HuH-7.5 (cell line): ENCODE data around the gene CDH13.

ENCODE experiments used
- DNase-seq: peaks from one replicate; pipeline ENCODE4 v3.0.0; 2011; ENCODE audit warnings: low spot score

Gene CDH13

GRCh38 chr16:83513008-83513755, 886.4 kb downstream of the CDH13 start:
- no peak for DNase-seq

DNA sequence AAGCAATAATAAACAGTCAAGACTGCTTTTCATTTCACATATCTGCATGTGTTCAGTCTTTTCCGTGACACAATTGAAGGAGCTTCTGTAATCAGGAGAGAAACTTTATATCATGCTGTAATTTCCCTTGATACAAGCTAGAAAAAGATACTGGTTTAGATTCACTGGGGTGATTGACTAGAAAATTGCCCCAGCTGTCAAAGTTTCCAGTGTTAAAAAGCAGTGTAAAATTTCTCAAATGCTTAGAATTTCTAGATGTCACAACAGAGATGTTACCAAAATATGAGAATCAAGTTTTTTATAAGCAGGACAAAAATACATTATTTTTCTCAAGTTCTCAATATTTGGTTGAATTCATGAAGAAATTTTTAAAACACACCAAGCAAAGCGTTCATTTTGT, 888.6 kb downstream of the CDH13 start:
- DNase-seq, result no peak

- no peak for DNase-seq
Observed at GRCh38 chr16:83516931-83517330, 890.2 kb downstream of the CDH13 start.

- DNase-seq, result no peak
Observed at GRCh38 chr16:83517398-83517797, 890.6 kb downstream of the CDH13 start.

DNA sequence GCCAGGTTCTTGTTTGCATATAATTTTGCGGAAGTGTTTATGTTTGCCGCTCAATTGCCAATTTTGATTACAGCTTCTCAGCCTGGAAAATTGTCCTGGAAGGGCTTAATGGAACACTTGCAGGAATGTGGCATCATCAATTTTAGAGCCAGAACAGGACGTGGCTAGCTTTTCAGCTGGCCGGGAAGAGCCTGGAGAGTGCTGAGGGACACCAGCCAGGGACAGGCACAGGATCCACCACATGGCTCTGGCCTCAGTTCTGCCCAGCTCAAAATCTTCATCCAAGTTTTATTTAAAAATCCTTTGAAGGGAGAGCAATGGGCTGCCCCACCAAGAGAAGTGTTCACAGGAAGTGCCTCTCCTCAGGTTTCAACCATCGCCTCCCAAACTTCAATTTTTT, 893.8 kb downstream of the CDH13 start:
- no peak for DNase-seq

DNA sequence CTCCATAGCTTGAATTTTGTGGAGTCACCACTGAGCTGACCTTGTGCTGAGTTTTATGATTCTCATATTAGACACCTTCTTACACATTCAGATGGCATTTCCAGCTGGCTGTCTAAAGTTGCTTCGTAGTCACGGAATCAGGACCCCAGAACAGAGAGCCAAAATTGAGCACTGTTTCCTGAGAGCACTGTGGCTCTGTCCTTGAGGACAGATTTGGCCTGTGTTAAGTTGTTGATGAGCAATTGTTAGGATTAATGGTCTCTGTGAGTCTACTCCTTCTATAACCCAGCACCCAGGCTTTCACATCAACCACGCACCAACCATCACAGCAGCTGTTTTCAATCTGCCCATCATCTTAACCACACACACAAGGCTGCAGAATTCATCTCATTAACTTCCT, 903.5 kb downstream of the CDH13 start:
- DNase-seq, result no peak

- DNase-seq, result no peak
Observed at GRCh38 chr16:83532634-83533033, 905.9 kb downstream of the CDH13 start.

GRCh38 chr16:83533193-83533592, 906.4 kb downstream of the CDH13 start:
- DNase-seq, result no peak

DNA sequence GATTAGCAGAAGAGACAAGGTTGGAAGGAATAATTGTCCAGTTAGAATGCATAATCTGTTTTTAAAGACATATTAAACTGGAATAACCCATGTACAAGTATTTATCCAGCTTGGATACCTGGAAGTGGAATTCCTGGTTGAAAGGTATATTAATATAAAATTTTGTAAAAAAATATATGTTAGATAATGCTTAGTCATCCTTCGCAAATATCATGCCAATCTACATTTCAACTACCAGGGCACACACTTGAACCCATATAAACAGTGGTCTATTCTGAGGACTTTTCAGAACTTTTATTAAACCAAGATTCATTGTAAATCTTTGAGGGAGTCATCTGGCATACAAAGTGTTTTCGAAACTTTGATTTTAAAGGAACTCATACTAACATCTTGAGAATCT, 911.9 kb downstream of the CDH13 start:
- no peak for DNase-seq

GRCh38 chr16:83539736-83540490, 913.1 kb downstream of the CDH13 start:
- no peak for DNase-seq

- DNase-seq, result no peak
Observed at GRCh38 chr16:83541231-83541630, 914.5 kb downstream of the CDH13 start.

DNA sequence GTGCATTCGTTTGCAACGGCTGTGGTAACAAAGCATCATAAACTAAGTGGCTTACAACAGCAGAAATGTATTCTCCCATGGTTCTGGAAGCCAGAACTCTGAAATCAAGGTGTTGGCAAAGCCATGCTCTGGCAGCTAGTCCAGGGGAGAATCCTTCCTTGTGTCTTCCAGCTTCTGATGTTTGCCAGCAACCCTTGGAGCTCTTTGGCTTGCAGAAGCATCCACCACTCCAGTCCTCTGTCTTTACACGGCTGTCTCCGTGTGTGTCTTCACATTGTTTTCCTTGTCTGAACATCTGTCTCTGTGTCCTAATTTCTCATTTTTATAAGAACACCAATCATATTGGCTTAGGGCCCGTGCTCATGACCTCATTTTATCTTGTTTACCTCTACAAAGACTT, 915.7 kb downstream of the CDH13 start:
- DNase-seq, result no peak

DNA sequence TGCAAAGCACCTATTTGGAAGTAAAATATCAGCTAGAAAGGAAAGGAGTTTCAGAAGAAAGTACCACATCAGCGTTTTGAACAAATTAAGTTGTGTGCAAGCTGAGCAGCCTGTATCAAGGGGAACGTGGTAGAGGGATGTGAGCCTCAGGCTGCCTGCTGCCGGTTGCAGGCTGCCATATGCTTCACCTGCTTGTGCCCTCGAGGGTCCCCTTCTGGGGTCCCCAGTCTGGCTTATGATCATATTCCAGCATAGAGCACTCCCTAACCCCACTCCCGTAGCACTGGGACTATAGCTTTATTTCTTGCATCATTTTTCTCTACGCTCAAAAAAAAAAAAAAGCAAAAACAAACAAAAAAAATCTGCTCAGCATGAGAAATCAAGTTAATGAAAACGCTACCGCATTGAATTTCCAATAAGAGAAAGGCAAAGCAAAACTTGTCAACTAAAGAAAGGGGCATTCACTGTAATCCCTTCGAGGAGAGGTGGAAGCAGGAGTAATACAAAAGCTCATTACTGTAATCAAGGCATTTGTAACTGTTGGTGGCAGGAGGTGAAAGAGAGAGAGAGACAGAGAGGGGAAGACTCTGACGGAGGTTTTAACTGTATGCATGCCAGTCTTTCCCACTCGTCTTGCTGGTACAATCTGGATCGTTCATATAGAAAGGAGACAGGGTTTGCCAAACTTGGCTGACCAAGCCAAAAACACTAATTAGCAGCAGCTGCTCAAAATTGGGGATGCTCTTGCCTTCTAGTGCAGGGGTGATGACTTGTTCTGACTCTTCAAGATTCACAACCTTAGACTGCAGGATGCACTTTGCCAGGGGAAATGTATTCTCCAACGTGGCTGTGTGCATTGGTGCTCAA, 922.8 kb downstream of the CDH13 start:
- DNase-seq, result no peak

GRCh38 chr16:83550183-83550569, 923.4 kb downstream of the CDH13 start:
- DNase-seq, result no peak

- DNase-seq, result no peak
Observed at GRCh38 chr16:83552228-83552627, 925.5 kb downstream of the CDH13 start.

DNA sequence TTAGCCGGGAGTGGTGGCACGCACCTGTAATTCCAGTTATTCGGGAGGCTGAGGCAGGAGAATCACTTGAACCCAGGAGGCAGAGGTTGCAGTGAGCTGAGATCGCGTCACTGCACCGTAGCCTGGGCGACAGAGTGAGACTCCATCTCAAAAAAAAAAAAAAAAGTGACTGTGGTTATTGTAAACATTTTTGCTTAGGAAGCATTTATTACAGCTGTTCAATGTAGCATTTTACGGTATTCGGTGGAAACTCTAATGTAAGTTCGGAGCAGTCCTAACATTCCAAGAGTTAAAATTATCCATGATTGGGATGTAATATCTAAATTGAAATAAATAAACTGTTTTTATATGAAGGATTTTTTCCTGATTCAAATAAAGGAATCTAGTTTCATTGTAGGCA, 926.2 kb downstream of the CDH13 start:
- no peak for DNase-seq

DNA sequence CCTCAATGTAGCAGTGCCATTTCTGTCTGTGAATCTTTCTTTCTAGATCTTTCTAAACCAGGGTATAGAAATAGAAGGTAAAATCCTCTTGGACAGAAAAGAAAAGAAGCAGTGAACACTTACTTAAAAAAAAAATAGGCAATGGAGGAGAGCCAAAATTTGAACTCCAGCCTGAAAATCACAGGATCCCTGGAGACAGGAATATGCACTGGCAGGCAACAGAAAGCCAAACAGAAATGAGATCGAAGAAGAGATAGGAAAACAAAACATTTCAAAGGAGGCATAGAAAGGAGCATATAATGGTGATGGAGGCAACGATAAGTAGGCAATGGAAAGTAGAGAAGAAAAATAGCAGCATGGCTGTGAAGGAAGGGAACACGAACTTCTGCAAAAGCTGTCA, 927.3 kb downstream of the CDH13 start:
- no peak for DNase-seq

GRCh38 chr16:83554540-83554939, 927.8 kb downstream of the CDH13 start:
- DNase-seq, result no peak

DNA sequence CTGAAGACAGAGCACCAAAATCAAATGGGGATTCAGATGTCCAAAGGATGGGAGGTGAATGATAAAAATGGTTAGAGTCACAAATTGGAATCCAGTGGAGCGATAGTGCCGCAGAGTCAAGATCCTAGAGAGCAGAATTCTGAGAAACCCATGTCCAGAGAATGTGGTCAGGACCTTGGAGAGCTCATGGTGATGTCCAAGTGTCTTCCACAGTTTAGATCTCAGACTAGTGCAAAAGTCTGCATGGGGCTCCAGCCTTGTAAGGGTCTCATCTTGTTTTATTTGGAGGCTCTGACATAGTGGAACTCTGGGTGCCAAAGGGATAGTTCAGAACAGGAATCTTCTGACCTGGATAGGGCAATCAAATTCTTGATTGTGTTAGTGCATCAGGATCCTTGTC, 935.1 kb downstream of the CDH13 start:
- DNase-seq, result no peak

DNA sequence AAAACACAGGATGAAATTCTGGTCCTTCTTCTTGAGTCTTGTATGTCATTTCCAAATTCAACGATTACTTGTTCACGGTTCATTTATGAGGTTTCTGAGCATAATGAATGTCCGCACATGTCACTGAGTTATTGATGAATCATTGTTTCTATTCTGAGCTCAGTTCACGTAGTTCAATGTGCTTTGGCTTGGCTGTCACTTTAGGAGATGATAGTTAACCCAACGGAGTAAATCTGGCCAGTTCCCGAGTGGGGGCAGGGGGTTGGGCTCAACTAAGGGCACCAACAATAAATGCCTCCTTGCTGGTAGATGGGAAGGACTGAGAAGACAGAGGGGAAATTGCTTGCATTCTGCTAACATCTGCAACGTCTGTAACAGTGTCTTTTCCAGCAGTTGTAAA, 941.6 kb downstream of the CDH13 start:
- no peak for DNase-seq

DNA sequence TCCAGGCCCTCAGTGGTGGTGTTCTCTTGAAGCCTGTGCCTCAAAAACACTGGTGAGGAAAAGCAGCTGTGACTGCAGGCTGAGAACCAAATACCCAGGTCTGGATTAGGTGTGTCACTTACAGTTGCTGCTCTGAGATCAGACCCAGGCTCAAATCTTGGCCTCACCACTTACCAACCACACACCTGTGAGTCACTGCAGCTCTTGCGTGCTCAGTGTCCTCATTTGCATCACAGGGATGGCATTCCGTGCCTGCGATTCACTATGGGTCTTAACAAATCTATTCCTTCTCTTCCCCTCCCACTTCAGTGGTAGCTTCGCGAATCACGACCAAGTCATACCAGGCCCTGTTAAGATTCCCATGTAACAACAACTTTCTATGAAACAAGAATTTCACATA, 947.6 kb downstream of the CDH13 start:
- no peak for DNase-seq

DNA sequence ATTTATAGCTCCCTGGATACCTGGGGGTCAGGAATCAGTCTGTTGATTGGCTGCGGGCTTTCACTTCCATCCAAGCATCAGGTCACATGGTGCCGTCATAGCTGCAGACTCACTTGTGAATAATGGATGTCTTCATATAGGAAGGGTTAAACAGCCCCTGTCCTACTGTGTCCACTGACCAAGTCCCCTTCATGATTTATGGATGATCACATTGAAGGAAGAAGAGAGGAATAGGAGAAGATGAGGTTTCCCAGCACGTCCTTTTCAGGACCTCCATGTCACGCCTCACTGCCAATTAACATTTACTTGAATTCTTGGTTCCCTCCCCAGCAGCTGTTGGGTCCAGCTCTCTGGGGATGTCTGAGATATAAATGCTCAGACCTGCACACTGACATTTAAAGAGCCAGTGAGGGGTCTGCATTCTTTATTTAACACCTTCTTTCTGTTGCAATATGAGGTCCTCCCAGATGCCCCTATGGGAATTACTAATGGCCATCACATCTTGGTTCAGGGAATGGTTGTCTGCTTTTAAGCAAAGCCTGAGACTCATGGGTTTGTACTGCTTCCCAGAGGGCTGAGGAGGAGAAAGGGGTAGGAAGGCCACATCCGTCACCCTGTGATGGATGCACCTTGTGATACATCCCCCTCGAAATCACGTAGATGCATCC, 950.4 kb downstream of the CDH13 start:
- no peak for DNase-seq
